Activated T-helper 1 cell treated with anti-CD3 and anti-CD28 coated beads, Interleukin-12 subunit alpha, Interleukin-12 subunit beta, Interleukin-2, Interleukin-4 antibody, amounts not matched to agents 30 ng/mL and 10 ng/mL and 1 ng/mL, durations not matched to agents 14 hours and 24 hours and 36 hours (primary cell): ENCODE results near the gene HSPG2. TPM values are rescaled to one million over a fixed set of nuclear protein-coding genes. Genes with fewer than 3 reads are reported as not detected.
"Not testable (repeated sequence)": the region's sequence is repeated elsewhere in the genome, so short reads cannot be mapped to it uniquely, and the experiment has no call there.

ENCODE experiments used
- DNase-seq: peaks from one replicate; pipeline ENCODE4 v3.0.0; 2021; ENCODE audit warnings: low spot score
- H3K27ac Mint-ChIP-seq: one replicate; pipeline ENCODE4 v1.8.0; 2021; ENCODE audit warnings: mild to moderate bottlenecking, mixed read lengths
- H3K27me3 Mint-ChIP-seq: one replicate; pipeline ENCODE4 v1.8.0; 2022; ENCODE audit warnings: mild to moderate bottlenecking, moderate library complexity, mixed read lengths; ENCODE audit not compliant: insufficient read depth
- H3K36me3 Mint-ChIP-seq: one replicate; pipeline ENCODE4 v1.8.0; 2021; ENCODE audit warnings: low read depth, mixed read lengths
- H3K4me1 Mint-ChIP-seq: one replicate; pipeline ENCODE4 v1.8.0; 2021; ENCODE audit warnings: low read depth, mixed read lengths
- H3K4me3 Mint-ChIP-seq: one replicate; pipeline ENCODE4 v1.8.0; 2021; ENCODE audit warnings: mild to moderate bottlenecking, moderate library complexity, mixed read lengths
- H3K9me3 Mint-ChIP-seq: one replicate; pipeline ENCODE4 v1.8.0; 2021; ENCODE audit warnings: mixed read lengths
- intact Hi-C: fragments of 100-400 bp; cut with micrococcal nuclease; formaldehyde crosslinking; loops from one replicate; pipeline ENCODE4 v1.15.1; 2024
- total RNA-seq: library from RNA; stranded (reverse); gene quantifications from 2 replicates; pipeline ENCODE4 v1.2.3, GENCODE V29; 2022

Gene HSPG2
- total RNA-seq, 1 donor from 2014 or later = 2.4 TPM

DNA sequence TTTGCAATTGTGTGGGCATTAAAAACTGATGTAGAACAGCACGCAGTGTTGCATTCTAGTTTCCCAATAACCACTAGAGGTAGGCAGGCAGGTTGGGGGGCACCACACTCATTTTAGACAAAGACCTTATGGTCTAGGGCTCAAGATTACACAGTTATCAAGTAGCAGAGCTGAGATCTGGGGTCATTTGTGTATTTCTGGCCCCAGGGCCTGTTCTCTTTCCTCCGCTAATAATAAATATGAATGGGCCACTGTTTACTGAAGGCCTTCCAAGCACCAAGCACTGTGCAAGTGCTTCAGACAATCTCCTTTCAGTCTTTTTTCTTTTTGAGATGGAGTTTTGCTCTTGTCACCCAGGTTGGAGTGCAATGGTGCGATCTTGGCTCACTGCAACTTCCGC, 101.1 kb downstream of the HSPG2 start:
- no peak for DNase-seq
- intact Hi-C loops = no loop called here
- Mint-ChIP-seq H3K27me3 (no peaks in the 10 kb centered on the region), H3K36me3 (peaks cover 10% of the 10 kb centered on the region), H3K9me3 (peaks cover 18% of the 10 kb centered on the region), H3K4me1 (no peaks in the 10 kb centered on the region), H3K27ac (no peak overlapping the region), H3K4me3 (no peak overlapping the region)

DNA sequence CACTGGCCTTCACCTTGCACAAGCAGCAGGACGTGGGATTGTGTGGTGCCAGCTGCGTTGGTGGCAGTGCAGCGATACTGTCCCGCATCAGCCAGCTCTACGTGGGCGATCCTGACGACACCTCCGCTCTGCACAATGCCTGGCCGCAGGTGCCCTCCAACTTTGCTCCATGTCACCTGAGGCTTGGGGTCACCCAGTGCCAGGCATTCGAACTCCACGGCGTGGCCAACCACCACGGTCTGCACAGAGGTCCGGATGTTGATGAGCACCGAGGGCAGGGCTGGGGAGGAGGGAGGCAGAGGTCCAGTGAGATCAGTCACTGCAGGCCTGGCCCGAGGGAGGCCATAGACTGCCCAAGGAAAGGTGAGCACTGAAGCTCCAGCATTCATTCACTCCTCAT, 102.4 kb downstream of the HSPG2 start:
- intact Hi-C loops = no loop called here
- Mint-ChIP-seq H3K4me3 (no peak overlapping the region), H3K27ac (no peak overlapping the region), H3K9me3 (peaks cover 18% of the 10 kb centered on the region), H3K36me3 (peaks cover 10% of the 10 kb centered on the region), H3K4me1 (no peaks in the 10 kb centered on the region), H3K27me3 (no peaks in the 10 kb centered on the region)
- no peak for DNase-seq

DNA sequence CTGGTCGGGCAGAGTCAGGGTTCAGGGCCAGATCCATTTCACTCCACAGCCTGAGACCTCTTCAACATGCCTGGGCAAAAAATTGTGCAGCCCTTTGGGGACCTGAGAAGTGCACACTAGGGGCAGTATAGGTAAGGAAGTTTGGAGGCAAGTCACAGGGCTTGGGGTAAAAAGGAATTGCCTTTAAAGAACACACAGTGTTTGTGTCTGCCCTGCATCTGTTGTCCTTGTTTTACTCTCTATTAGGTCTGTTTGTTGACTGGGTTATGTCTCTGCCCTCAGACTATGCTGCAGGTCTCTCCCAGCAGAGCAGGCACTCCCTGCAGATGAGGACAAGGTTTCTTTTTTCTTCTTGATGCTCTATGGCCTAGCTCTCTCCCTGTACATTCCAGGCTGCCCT, 103.0 kb downstream of the HSPG2 start:
- no peak overlapping the region for H3K27ac Mint-ChIP-seq
- no peaks in the 10 kb centered on the region for H3K4me1 Mint-ChIP-seq
- no peak overlapping the region for H3K4me3 Mint-ChIP-seq
- peaks cover 10% of the 10 kb centered on the region for H3K36me3 Mint-ChIP-seq
- no peaks in the 10 kb centered on the region for H3K27me3 Mint-ChIP-seq
- intact Hi-C loops = no loop called here
- peaks cover 18% of the 10 kb centered on the region for H3K9me3 Mint-ChIP-seq
- DNase-seq = no peak

GRCh38 chr1:21833392-21833976, 103.6 kb downstream of the HSPG2 start:
- H3K27me3 Mint-ChIP-seq = no peaks in the 10 kb centered on the region
- no peaks in the 10 kb centered on the region for H3K4me1 Mint-ChIP-seq
- H3K27ac Mint-ChIP-seq = no peak overlapping the region
- no peak for DNase-seq
- no peak overlapping the region for H3K4me3 Mint-ChIP-seq
- H3K36me3 Mint-ChIP-seq = peaks cover 10% of the 10 kb centered on the region
- peaks cover 18% of the 10 kb centered on the region for H3K9me3 Mint-ChIP-seq
- intact Hi-C loops = no loop called here

- peaks cover 18% of the 10 kb centered on the region for H3K9me3 Mint-ChIP-seq
- H3K4me1 Mint-ChIP-seq = no peaks in the 10 kb centered on the region
- no peak overlapping the region for H3K4me3 Mint-ChIP-seq
- no peak overlapping the region for H3K27ac Mint-ChIP-seq
- DNase-seq = no peak
- intact Hi-C loops = no loop called here
- H3K27me3 Mint-ChIP-seq = no peaks in the 10 kb centered on the region
- H3K36me3 Mint-ChIP-seq = peaks cover 10% of the 10 kb centered on the region
Observed at GRCh38 chr1:21831454-21831970, 105.6 kb downstream of the HSPG2 start.

GRCh38 chr1:21830792-21831453, 106.2 kb downstream of the HSPG2 start:
- Mint-ChIP-seq H3K27ac (no peak overlapping the region), H3K4me3 (no peak overlapping the region), H3K9me3 (peaks cover 18% of the 10 kb centered on the region), H3K4me1 (no peaks in the 10 kb centered on the region), H3K36me3 (peaks cover 10% of the 10 kb centered on the region), H3K27me3 (no peaks in the 10 kb centered on the region)
- intact Hi-C loops = no loop called here
- DNase-seq = no peak

DNA sequence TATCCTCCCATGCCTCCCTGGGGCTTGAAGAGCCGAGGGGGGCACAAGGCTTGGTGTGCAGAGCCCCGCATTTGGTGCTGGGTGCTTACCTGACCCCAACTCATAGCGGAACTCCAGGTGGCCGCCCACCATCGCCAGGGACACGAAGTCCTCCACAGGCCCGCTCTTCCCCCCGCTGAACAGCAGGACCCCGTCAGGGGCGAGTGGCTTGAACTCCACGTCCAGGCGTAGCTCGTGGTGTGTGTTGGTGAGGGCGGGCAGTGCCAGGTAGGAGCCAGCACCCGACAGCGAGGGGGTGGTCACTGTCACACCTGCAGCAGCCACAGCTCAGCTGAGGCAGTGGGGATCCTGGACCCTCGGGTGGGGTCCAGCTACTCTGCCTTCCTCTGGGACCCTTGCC, 107.8 kb downstream of the HSPG2 start:
- intact Hi-C loops = no loop called here
- H3K27me3 Mint-ChIP-seq = no peaks in the 10 kb centered on the region
- peaks cover 7% of the 10 kb centered on the region for H3K9me3 Mint-ChIP-seq
- no peaks in the 10 kb centered on the region for H3K4me1 Mint-ChIP-seq
- no peak for DNase-seq
- H3K36me3 Mint-ChIP-seq = peaks cover 5% of the 10 kb centered on the region
- no peak overlapping the region for H3K27ac Mint-ChIP-seq
- no peak overlapping the region for H3K4me3 Mint-ChIP-seq

DNA sequence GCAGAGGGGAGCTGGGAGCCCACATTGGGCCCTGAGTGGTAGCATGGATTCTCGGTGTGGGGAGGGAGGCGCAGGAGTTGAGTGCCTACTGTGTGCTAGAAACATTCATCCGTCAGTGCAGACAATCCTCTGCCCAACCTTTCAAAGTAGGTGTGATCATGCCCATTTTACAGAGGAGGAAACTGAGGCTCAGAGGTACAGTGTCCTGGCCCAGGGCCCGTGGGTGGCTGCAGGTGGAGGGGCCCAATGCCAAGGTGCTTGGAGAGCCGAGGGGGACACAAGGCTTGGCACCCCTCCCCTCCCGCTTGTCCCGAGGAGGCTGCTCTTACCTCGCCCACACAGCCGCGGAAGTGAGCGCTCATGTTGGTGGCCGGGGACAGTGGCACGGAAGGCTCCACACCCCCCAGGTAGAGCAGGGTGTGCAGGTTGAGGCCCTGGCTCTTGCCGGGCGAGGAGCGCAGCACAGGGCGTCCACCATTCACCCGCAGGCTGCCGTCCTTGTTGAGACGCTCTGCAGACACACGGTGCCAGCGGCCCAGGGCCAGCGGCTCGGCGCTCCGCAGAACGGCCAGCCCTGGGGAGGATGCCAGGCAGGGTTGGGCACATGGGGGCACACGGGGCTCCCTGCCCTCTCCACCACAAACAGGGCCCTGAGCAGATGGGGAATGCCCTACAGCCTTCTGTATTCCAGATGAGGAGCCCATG, 108.5 kb downstream of the HSPG2 start:
- H3K36me3 Mint-ChIP-seq = no peaks in the 10 kb centered on the region
- no peaks in the 10 kb centered on the region for H3K4me1 Mint-ChIP-seq
- H3K9me3 Mint-ChIP-seq = peaks cover 1% of the 10 kb centered on the region
- DNase-seq = no peak
- intact Hi-C loops = no loop called here
- H3K27ac Mint-ChIP-seq = no peak overlapping the region
- no peak overlapping the region for H3K4me3 Mint-ChIP-seq
- no peaks in the 10 kb centered on the region for H3K27me3 Mint-ChIP-seq

DNA sequence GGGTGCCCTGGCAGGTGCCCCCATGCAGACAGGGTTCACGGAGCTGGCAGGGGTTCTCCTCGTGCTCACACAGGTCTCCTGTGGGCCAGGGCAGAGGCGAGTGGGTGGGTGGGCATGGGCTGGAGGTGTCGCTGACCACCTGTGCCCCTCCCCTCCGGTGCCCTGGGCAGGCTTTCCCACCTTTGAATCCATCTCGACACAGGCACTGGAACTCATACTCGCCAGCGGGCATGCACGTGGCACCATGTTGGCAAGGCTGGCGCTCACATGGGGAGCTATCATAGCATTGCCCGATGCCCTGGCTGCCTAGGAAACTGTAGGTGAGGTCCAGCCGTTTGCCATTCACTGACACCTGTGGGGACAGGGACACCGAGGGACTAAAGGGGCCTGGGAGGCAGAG, 109.0 kb downstream of the HSPG2 start:
- no peak overlapping the region for H3K4me3 Mint-ChIP-seq
- intact Hi-C loops = no loop called here
- H3K27me3 Mint-ChIP-seq = no peaks in the 10 kb centered on the region
- no peak for DNase-seq
- H3K9me3 Mint-ChIP-seq = no peaks in the 10 kb centered on the region
- H3K36me3 Mint-ChIP-seq = no peaks in the 10 kb centered on the region
- no peaks in the 10 kb centered on the region for H3K4me1 Mint-ChIP-seq
- H3K27ac Mint-ChIP-seq = no peak overlapping the region

- DNase-seq = no peak
- no peaks in the 10 kb centered on the region for H3K27me3 Mint-ChIP-seq
- intact Hi-C loops = no loop called here
- H3K4me3 Mint-ChIP-seq = no peak overlapping the region
- no peak overlapping the region for H3K27ac Mint-ChIP-seq
- H3K36me3 Mint-ChIP-seq = no peaks in the 10 kb centered on the region
- H3K9me3 Mint-ChIP-seq = no peaks in the 10 kb centered on the region
- no peaks in the 10 kb centered on the region for H3K4me1 Mint-ChIP-seq
Observed at GRCh38 chr1:21827141-21827679, 109.9 kb downstream of the HSPG2 start.

- H3K27me3 Mint-ChIP-seq, H3K4me1 Mint-ChIP-seq, H3K9me3 Mint-ChIP-seq, H3K36me3 Mint-ChIP-seq, DNase-seq, H3K4me3 Mint-ChIP-seq, intact Hi-C loops, H3K27ac Mint-ChIP-seq: not testable (repeated sequence)
Observed at GRCh38 chr1:21826694-21827093, 110.4 kb downstream of the HSPG2 start.

DNA sequence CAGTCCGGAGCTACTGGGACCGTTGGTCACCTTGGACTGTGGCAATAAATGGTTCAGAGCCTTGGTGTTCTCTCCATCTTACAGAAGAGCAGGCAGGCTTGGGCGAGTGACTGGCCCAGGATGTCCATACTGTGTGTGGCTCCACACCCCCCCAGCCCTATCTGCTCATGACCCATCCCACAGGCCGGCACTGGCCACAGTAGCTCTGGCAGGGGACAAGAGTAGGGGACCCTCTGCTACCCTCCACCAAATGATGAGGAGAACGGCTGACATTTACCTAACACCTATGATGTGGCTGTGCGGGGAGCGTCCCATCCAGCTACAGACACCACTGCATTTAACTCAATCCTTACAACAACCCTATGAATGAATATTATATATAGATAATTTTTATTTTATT, 111.7 kb downstream of the HSPG2 start:
- no peaks in the 10 kb centered on the region for H3K27me3 Mint-ChIP-seq
- no peaks in the 10 kb centered on the region for H3K9me3 Mint-ChIP-seq
- DNase-seq = no peak
- no peak overlapping the region for H3K27ac Mint-ChIP-seq
- H3K4me1 Mint-ChIP-seq = no peaks in the 10 kb centered on the region
- no peaks in the 10 kb centered on the region for H3K36me3 Mint-ChIP-seq
- H3K4me3 Mint-ChIP-seq = no peak overlapping the region
- intact Hi-C loops = no loop called here

DNA sequence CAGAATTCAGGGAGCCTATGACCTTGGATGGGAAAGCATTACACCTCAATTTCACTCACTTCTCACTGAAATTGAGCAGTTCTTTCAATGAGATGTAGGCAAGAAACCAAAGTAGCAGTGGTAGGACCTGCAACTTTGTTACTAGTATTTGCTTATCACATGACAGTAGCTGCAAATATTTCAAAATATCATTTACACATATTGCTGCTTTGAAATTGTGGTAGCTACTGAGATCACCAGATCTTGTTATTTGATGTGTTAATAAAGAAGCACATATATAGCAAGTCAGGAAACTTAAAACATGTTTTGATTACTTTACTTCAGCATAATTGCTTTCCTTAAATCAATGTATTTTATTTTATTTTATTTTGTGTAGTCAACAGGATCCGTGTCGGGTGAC, 112.2 kb downstream of the HSPG2 start:
- intact Hi-C loops = no loop called here
- H3K27ac Mint-ChIP-seq = no peak overlapping the region
- H3K4me1 Mint-ChIP-seq = no peaks in the 10 kb centered on the region
- H3K9me3 Mint-ChIP-seq = no peaks in the 10 kb centered on the region
- H3K4me3 Mint-ChIP-seq = no peak overlapping the region
- DNase-seq = no peak
- H3K36me3 Mint-ChIP-seq = no peaks in the 10 kb centered on the region
- H3K27me3 Mint-ChIP-seq = no peaks in the 10 kb centered on the region
